WTC11 (cell line): ENCODE data around the gene THSD7B. TPM values are rescaled to one million over a fixed set of nuclear protein-coding genes. Genes with fewer than 3 reads are reported as not detected.

Experiments
- ATAC-seq: fragments of 200-7000 bp; cut with Tn5 transposase; 2 replicates; pipeline ENCODE4 v1.10.0; 2021; ENCODE audit warnings: mild to moderate bottlenecking, moderate library complexity
- CTCF ChIA-PET: fragments of 300-600 bp; sonication (Branson Sonifier 250); formaldehyde crosslinking; loops from one replicate; lab custom pipeline; 2021; ENCODE audit warnings: antibody characterized with exemption; lab: Charles Lee
- POLR2A ChIA-PET: fragments of 350-600 bp; sonication (Branson Sonifier 250); formaldehyde crosslinking; loops from one replicate; lab custom pipeline; 2021; ENCODE audit warnings: antibody characterized with exemption; lab: Charles Lee
- DNase-seq: peaks from one replicate; pipeline ENCODE4 v3.0.0; 2021; ENCODE audit warnings: low spot score
- H3K27ac Mint-ChIP-seq: 2 replicates; pipeline ENCODE4 v1.8.0; 2021; ENCODE audit warnings: mixed read lengths
- H3K27me3 Mint-ChIP-seq: 2 replicates; pipeline ENCODE4 v1.8.0; 2021; ENCODE audit warnings: low read depth, mild to moderate bottlenecking, moderate library complexity, mixed read lengths
- H3K36me3 Mint-ChIP-seq: 2 replicates; pipeline ENCODE4 v1.8.0; 2021; ENCODE audit warnings: mixed read lengths
- H3K4me1 Mint-ChIP-seq: 2 replicates; pipeline ENCODE4 v1.8.0; 2022; ENCODE audit warnings: mixed read lengths
- H3K4me3 Mint-ChIP-seq: 2 replicates; pipeline ENCODE4 v1.8.0; 2021; ENCODE audit warnings: mild to moderate bottlenecking, moderate library complexity, mixed read lengths
- H3K9me3 Mint-ChIP-seq: 2 replicates; pipeline ENCODE4 v1.8.0; 2021; ENCODE audit warnings: mixed read lengths
- ATF1 ChIP-seq: sonication (generic); formaldehyde crosslinking; IDR thresholded peaks from 2 replicates; pipeline ENCODE4 v1.8.1; 2023; ENCODE audit warnings: mild to moderate bottlenecking, moderate library complexity, missing genetic modification reagents
- ELF4 ChIP-seq: sonication (generic); formaldehyde crosslinking; IDR thresholded peaks from 2 replicates; pipeline ENCODE4 v1.8.1; 2022; ENCODE audit warnings: low read depth, mild to moderate bottlenecking, moderate library complexity, missing genetic modification reagents
- ESRRA ChIP-seq: sonication (generic); formaldehyde crosslinking; IDR thresholded peaks from 2 replicates; pipeline ENCODE4 v1.8.1; 2022; ENCODE audit warnings: mild to moderate bottlenecking, missing genetic modification reagents, borderline replicate concordance
- GRHL2 ChIP-seq: fragments of 250-450 bp; sonication (Bioruptor Pico); IDR thresholded peaks from 2 replicates; pipeline ENCODE4 v1.8.0; 2022; ENCODE audit warnings: mild to moderate bottlenecking, moderate library complexity; ENCODE audit not compliant: insufficient replicate concordance, severe bottlenecking
- HMGA2 ChIP-seq: fragments of 250-450 bp; sonication (Bioruptor Pico); IDR thresholded peaks from 2 replicates; pipeline ENCODE4 v1.4.0; 2021; ENCODE audit warnings: mild to moderate bottlenecking, moderate library complexity
- JAZF1 ChIP-seq: fragments of 250-450 bp; sonication (Bioruptor Pico); IDR thresholded peaks from 2 replicates; pipeline ENCODE4 v1.9.0; 2021; ENCODE audit warnings: moderate library complexity, mild to moderate bottlenecking, inconsistent platforms
- MYBL2 ChIP-seq: sonication (generic); formaldehyde crosslinking; IDR thresholded peaks from 2 replicates; pipeline ENCODE4 v1.8.1; 2023; ENCODE audit warnings: mild to moderate bottlenecking, moderate library complexity, missing genetic modification reagents
- NR1H2 ChIP-seq: sonication (generic); formaldehyde crosslinking; IDR thresholded peaks from 2 replicates; pipeline ENCODE4 v1.9.0; 2021; ENCODE audit warnings: mild to moderate bottlenecking, moderate library complexity, missing genetic modification reagents
- NR2C2 ChIP-seq: sonication (generic); formaldehyde crosslinking; IDR thresholded peaks from 2 replicates; pipeline ENCODE4 v1.8.0; 2022; ENCODE audit warnings: mild to moderate bottlenecking, missing genetic modification reagents
- NR3C1 ChIP-seq: sonication (generic); formaldehyde crosslinking; conservative IDR thresholded peaks from 2 replicates; pipeline ENCODE4 v1.8.1; 2023; ENCODE audit warnings: low read depth, mild to moderate bottlenecking, missing genetic modification reagents
- RELA ChIP-seq: sonication (generic); formaldehyde crosslinking; IDR thresholded peaks from 2 replicates; pipeline ENCODE4 v1.8.1; 2022; ENCODE audit warnings: missing genetic modification reagents, mild to moderate bottlenecking, borderline replicate concordance
- RORB ChIP-seq: fragments of 250-450 bp; sonication (Bioruptor Pico); IDR thresholded peaks from 2 replicates; pipeline ENCODE4 v1.9.0; 2021; ENCODE audit warnings: mild to moderate bottlenecking
- SMAD4 ChIP-seq: sonication (generic); formaldehyde crosslinking; IDR thresholded peaks from 2 replicates; pipeline ENCODE4 v1.8.0; 2022; ENCODE audit warnings: mild to moderate bottlenecking, missing genetic modification reagents
- SOX15 ChIP-seq: fragments of 250-450 bp; sonication (Bioruptor Pico); IDR thresholded peaks from 2 replicates; pipeline ENCODE4 v1.9.0; 2021; ENCODE audit warnings: mild to moderate bottlenecking
- TP53 ChIP-seq: sonication (generic); formaldehyde crosslinking; IDR thresholded peaks from 2 replicates; pipeline ENCODE4 v1.8.1; 2023; ENCODE audit warnings: mild to moderate bottlenecking, missing genetic modification reagents
- ZBTB21 ChIP-seq: sonication (generic); formaldehyde crosslinking; IDR thresholded peaks from 2 replicates; pipeline ENCODE4 v1.8.1; 2023; ENCODE audit warnings: mild to moderate bottlenecking, missing genetic modification reagents, borderline replicate concordance
- ZNF138 ChIP-seq: sonication (generic); formaldehyde crosslinking; conservative IDR thresholded peaks from 2 replicates; pipeline ENCODE4 v1.8.1; 2022; ENCODE audit warnings: mild to moderate bottlenecking, moderate library complexity, missing genetic modification reagents
- ZNF219 ChIP-seq: sonication (generic); formaldehyde crosslinking; IDR thresholded peaks from 2 replicates; pipeline ENCODE4 v1.8.0; 2023; ENCODE audit warnings: missing genetic modification reagents, mild to moderate bottlenecking, borderline replicate concordance
- ZNF263 ChIP-seq: sonication (generic); formaldehyde crosslinking; IDR thresholded peaks from 2 replicates; pipeline ENCODE4 v1.8.1; 2022; ENCODE audit warnings: low read depth, mild to moderate bottlenecking, moderate library complexity, missing genetic modification reagents
- ZNF423 ChIP-seq: fragments of 250-450 bp; sonication (Bioruptor Pico); IDR thresholded peaks from 2 replicates; pipeline ENCODE4 v2.1.2; 2022; ENCODE audit warnings: mild to moderate bottlenecking, moderate library complexity
- total RNA-seq: library from RNA; stranded (reverse); gene quantifications from 3 replicates; pipeline ENCODE4 v1.2.3, GENCODE V29; 2021
- TF ChIP-seq, protein P1 (sequence below): sonication (generic); formaldehyde crosslinking; IDR thresholded peaks from 2 replicates; pipeline ENCODE4 v1.8.1; 2022; ENCODE audit warnings: low read depth, mild to moderate bottlenecking, moderate library complexity, missing genetic modification reagents, borderline replicate concordance
- TF ChIP-seq, protein P2 (sequence below): fragments of 250-450 bp; sonication (Bioruptor Pico); IDR thresholded peaks from 2 replicates; pipeline ENCODE4 v1.9.0; 2021; ENCODE audit warnings: mild to moderate bottlenecking
- TF ChIP-seq, protein P3 (sequence below): fragments of 250-450 bp; sonication (Bioruptor Pico); IDR thresholded peaks from 2 replicates; pipeline ENCODE4 v1.9.0; 2021; ENCODE audit warnings: mild to moderate bottlenecking
- TF ChIP-seq, protein P4 (sequence below): sonication (generic); formaldehyde crosslinking; IDR thresholded peaks from 2 replicates; pipeline ENCODE4 v1.8.0; 2022; ENCODE audit warnings: missing genetic modification reagents
- TF ChIP-seq, protein P5 (sequence below): fragments of 200-600 bp; IDR thresholded peaks from 2 replicates; pipeline ENCODE4 v1.8.0; 2022; ENCODE audit warnings: antibody characterized with exemption
- TF ChIP-seq, protein P6 (sequence below): sonication (generic); formaldehyde crosslinking; IDR thresholded peaks from 2 replicates; pipeline ENCODE4 v1.8.1; 2023; ENCODE audit warnings: mild to moderate bottlenecking, missing genetic modification reagents, moderate library complexity
- TF ChIP-seq, protein P7 (sequence below): sonication (generic); formaldehyde crosslinking; IDR thresholded peaks from 2 replicates; pipeline ENCODE4 v1.8.1; 2022; ENCODE audit warnings: mild to moderate bottlenecking, missing genetic modification reagents, moderate library complexity, borderline replicate concordance

Gene THSD7B
- total RNA-seq, 1 experiment from 2014 or later, result 2.9 TPM

DNA sequence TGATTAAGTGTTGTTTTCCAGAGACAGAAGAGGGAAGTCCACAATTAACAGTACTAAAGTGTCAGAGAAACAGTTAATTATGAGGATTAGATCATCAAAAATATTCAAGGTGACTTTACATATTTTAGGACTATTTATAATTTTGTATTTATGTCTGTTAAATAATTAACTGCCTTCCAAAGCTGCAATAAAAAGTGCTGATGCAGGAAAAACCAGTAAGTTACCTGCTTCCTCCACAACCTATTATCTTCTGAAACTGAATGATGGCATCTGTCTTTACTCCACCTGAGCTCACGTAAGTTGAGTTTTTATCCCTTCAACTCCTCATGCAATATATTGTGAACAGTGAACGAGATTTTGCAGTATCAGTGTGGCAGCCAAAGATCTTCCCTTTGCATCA is 570.7 kb downstream of the THSD7B start:
- no peaks in the 10 kb centered on the region for H3K27me3 Mint-ChIP-seq
- ATAC-seq (no peak), DNase-seq (no peak)
- peaks cover 7% of the 10 kb centered on the region for H3K9me3 Mint-ChIP-seq
- ChIA-PET POLR2A (no interaction called here), CTCF (no interaction called here)
- peaks cover 8% of the 10 kb centered on the region for H3K36me3 Mint-ChIP-seq
- H3K4me3 Mint-ChIP-seq, result no peak overlapping the region
- H3K27ac Mint-ChIP-seq, result no peak overlapping the region
- H3K4me1 Mint-ChIP-seq, result peaks cover 17% of the 10 kb centered on the region
- TF ChIP-seq, protein P1, sequence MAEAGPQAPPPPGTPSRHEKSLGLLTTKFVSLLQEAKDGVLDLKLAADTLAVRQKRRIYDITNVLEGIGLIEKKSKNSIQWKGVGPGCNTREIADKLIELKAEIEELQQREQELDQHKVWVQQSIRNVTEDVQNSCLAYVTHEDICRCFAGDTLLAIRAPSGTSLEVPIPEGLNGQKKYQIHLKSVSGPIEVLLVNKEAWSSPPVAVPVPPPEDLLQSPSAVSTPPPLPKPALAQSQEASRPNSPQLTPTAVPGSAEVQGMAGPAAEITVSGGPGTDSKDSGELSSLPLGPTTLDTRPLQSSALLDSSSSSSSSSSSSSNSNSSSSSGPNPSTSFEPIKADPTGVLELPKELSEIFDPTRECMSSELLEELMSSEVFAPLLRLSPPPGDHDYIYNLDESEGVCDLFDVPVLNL, result no peak
- no peak for TF ChIP-seq GRHL2 (CRISPR knock-in tag)
- TF ChIP-seq NR1H2, result no peak
- TF ChIP-seq RORB (CRISPR knock-in tag), result no peak
- TF ChIP-seq, protein P2, sequence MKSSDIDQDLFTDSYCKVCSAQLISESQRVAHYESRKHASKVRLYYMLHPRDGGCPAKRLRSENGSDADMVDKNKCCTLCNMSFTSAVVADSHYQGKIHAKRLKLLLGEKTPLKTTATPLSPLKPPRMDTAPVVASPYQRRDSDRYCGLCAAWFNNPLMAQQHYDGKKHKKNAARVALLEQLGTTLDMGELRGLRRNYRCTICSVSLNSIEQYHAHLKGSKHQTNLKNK, result no peak
- no peak for TF ChIP-seq ZNF423 (CRISPR knock-in tag)
- no peak for TF ChIP-seq MYBL2 (CRISPR knock-in tag)
- no peak for TF ChIP-seq JAZF1
- TF ChIP-seq, protein P3, sequence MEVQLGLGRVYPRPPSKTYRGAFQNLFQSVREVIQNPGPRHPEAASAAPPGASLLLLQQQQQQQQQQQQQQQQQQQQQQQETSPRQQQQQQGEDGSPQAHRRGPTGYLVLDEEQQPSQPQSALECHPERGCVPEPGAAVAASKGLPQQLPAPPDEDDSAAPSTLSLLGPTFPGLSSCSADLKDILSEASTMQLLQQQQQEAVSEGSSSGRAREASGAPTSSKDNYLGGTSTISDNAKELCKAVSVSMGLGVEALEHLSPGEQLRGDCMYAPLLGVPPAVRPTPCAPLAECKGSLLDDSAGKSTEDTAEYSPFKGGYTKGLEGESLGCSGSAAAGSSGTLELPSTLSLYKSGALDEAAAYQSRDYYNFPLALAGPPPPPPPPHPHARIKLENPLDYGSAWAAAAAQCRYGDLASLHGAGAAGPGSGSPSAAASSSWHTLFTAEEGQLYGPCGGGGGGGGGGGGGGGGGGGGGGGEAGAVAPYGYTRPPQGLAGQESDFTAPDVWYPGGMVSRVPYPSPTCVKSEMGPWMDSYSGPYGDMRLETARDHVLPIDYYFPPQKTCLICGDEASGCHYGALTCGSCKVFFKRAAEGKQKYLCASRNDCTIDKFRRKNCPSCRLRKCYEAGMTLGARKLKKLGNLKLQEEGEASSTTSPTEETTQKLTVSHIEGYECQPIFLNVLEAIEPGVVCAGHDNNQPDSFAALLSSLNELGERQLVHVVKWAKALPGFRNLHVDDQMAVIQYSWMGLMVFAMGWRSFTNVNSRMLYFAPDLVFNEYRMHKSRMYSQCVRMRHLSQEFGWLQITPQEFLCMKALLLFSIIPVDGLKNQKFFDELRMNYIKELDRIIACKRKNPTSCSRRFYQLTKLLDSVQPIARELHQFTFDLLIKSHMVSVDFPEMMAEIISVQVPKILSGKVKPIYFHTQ (CRISPR knock-in tag), result no peak
- TF ChIP-seq NR2C2, result no peak
- no peak for TF ChIP-seq RELA (CRISPR knock-in tag)
- no peak for TF ChIP-seq ATF1 (CRISPR knock-in tag)
- TF ChIP-seq ZNF138, result no peak

DNA sequence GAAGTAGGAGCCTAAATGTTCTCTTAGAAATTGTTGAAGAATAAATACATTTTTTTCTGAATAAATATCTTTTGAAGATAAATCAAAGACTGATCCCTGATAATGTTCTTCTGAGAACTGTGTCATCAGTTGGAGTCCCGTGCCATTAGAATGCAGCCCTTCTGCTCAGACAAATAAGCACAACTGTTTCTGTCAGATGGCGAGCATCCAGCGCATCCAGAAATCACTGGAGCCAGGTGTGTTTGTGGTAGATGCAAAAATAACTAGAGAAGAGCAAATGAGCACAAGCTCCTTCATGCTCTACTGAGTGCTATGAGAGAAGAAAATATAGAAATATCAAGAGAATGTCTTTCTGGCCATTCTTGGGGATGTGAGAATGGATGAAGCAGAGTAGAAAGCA is 573.7 kb downstream of the THSD7B start:
- Mint-ChIP-seq H3K27ac (no peak overlapping the region), H3K4me1 (peaks cover 16% of the 10 kb centered on the region), H3K27me3 (no peaks in the 10 kb centered on the region), H3K4me3 (no peak overlapping the region), H3K9me3 (no peaks in the 10 kb centered on the region), H3K36me3 (no peaks in the 10 kb centered on the region)
- CTCF ChIA-PET, result no interaction called here
- POLR2A ChIA-PET, result no interaction called here
- ATAC-seq (no peak), DNase-seq (no peak)
- TF ChIP-seq NR3C1 (CRISPR knock-in tag) (no peak), ESRRA (CRISPR knock-in tag) (no peak), HMGA2 (CRISPR knock-in tag) (no peak), SOX15 (CRISPR knock-in tag) (no peak), ELF4 (CRISPR knock-in tag) (no peak), ZNF219 (CRISPR knock-in tag) (no peak), SMAD4 (CRISPR knock-in tag) (no peak), ZBTB21 (CRISPR knock-in tag) (no peak), NR1H2 (no peak), ZNF263 (CRISPR knock-in tag) (no peak), TP53 (CRISPR knock-in tag) (no peak)
- TF ChIP-seq, protein P4, sequence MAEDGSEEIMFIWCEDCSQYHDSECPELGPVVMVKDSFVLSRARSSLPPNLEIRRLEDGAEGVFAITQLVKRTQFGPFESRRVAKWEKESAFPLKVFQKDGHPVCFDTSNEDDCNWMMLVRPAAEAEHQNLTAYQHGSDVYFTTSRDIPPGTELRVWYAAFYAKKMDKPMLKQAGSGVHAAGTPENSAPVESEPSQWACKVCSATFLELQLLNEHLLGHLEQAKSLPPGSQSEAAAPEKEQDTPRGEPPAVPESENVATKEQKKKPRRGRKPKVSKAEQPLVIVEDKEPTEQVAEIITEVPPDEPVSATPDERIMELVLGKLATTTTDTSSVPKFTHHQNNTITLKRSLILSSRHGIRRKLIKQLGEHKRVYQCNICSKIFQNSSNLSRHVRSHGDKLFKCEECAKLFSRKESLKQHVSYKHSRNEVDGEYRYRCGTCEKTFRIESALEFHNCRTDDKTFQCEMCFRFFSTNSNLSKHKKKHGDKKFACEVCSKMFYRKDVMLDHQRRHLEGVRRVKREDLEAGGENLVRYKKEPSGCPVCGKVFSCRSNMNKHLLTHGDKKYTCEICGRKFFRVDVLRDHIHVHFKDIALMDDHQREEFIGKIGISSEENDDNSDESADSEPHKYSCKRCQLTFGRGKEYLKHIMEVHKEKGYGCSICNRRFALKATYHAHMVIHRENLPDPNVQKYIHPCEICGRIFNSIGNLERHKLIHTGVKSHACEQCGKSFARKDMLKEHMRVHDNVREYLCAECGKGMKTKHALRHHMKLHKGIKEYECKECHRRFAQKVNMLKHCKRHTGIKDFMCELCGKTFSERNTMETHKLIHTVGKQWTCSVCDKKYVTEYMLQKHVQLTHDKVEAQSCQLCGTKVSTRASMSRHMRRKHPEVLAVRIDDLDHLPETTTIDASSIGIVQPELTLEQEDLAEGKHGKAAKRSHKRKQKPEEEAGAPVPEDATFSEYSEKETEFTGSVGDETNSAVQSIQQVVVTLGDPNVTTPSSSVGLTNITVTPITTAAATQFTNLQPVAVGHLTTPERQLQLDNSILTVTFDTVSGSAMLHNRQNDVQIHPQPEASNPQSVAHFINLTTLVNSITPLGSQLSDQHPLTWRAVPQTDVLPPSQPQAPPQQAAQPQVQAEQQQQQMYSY, result no peak
- TF ChIP-seq, protein P5, sequence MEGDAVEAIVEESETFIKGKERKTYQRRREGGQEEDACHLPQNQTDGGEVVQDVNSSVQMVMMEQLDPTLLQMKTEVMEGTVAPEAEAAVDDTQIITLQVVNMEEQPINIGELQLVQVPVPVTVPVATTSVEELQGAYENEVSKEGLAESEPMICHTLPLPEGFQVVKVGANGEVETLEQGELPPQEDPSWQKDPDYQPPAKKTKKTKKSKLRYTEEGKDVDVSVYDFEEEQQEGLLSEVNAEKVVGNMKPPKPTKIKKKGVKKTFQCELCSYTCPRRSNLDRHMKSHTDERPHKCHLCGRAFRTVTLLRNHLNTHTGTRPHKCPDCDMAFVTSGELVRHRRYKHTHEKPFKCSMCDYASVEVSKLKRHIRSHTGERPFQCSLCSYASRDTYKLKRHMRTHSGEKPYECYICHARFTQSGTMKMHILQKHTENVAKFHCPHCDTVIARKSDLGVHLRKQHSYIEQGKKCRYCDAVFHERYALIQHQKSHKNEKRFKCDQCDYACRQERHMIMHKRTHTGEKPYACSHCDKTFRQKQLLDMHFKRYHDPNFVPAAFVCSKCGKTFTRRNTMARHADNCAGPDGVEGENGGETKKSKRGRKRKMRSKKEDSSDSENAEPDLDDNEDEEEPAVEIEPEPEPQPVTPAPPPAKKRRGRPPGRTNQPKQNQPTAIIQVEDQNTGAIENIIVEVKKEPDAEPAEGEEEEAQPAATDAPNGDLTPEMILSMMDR, result no peak
- TF ChIP-seq, protein P6, sequence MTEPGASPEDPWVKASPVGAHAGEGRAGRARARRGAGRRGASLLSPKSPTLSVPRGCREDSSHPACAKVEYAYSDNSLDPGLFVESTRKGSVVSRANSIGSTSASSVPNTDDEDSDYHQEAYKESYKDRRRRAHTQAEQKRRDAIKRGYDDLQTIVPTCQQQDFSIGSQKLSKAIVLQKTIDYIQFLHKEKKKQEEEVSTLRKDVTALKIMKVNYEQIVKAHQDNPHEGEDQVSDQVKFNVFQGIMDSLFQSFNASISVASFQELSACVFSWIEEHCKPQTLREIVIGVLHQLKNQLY (CRISPR knock-in tag), result no peak
- TF ChIP-seq, protein P7, sequence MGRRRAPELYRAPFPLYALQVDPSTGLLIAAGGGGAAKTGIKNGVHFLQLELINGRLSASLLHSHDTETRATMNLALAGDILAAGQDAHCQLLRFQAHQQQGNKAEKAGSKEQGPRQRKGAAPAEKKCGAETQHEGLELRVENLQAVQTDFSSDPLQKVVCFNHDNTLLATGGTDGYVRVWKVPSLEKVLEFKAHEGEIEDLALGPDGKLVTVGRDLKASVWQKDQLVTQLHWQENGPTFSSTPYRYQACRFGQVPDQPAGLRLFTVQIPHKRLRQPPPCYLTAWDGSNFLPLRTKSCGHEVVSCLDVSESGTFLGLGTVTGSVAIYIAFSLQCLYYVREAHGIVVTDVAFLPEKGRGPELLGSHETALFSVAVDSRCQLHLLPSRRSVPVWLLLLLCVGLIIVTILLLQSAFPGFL (CRISPR knock-in tag), result no peak
